ENCODE measurements around the gene COBL.

The COBL gene

DNA sequence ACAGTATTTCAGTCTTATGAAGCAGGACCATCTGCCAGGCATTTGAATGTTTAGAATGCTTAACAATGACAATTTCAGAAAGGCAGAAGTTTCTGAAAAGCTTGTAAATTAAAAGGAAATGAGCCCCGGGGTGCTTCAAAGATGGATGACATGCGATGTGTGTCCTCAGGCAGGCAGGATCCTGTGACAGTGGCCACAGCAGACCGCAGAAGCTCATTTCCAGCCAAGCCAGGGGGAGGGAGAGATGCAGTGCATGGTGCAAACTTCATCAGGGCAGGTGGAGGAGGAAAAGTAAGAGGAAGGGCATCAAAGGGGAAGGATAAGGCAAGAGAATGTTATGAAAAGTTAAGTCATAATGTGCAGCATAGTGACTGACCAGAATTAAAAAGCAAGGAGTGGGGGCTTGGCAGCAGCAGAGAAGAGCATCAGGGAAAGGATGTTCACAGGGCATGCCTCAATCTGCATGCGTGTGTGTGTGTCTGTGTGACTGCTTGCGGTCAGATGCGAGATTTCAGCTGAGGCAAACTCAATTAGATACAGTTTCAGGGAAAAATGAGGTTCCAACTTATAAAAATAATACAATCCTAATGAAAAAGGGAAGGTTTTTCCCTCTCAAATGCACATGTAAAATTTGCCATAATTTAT, 173.7 kb downstream of the COBL start:
- DNase-seq (ENCODE audit: low read depth) = no peak

DNA sequence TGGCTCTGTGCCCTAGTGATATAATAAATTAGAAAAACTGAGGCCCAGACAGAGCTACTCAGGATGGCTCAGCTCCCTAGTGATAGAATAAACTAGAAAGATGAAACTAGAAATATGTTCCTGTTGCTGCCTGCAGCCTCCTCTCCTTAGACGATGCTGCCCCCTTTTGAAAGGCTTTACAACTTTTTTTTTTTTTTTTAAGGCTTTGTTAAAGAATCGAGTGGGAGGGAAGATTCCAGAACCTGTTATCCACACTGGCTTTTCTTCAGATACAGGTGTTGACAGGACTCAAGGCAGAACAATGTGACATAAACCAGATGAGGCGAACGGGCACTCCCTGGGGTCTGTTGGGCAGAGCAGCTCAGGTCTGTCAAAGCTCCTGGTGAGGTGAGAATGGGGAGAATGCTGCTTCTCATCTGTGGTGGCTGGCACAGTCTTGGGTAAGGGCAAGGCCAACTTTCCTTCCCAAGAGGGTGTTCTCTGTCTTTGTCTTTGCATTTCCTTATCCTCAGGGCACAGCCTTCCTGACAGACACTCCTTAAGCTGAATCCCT, 175.1 kb downstream of the COBL start:
- no peak for DNase-seq (ENCODE audit: low read depth)

DNA sequence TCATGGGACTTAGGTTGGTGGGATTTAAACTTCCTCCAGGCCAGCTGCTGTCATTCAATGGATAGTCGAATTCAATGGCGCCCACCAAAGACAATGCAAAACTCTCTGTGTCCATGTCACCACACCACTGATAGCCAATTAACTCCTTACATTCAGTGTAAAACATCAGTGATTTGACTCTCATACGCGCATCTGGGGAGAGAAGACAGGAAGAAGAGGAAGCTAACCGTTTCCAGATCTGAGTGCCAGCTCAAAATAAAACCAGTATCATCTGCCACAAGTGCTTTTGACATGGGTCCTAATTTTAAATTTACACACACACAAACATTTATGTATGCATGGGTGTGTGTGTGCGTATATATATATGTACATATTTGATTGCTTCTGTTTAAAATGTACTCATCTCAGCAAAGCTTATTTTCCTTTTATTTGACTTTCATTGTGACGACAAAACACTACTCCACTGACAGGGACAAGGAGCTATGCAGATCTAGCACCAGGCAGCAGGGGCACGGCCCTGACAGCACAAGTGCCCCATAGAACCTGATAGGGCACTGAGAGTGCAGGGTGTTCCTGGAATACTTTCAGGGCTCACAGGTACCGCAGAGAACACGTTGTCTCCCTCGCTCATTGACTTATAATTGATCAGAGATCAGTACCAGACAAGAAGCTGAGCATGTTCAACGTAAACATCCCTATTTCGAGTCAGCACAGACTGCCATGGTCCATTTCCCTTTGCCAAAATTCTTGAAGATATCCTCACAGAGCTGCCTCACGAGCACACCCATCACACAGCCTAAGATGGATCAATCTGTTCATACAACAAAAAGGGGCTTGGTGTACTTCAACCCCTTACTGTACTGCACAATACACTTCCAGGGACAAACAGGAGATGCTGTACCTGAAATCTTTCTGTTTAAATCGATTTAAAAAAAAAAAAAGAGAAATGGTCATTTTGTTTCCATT, 176.1 kb downstream of the COBL start:
- DNase-seq (ENCODE audit: low read depth) = no peak

DNA sequence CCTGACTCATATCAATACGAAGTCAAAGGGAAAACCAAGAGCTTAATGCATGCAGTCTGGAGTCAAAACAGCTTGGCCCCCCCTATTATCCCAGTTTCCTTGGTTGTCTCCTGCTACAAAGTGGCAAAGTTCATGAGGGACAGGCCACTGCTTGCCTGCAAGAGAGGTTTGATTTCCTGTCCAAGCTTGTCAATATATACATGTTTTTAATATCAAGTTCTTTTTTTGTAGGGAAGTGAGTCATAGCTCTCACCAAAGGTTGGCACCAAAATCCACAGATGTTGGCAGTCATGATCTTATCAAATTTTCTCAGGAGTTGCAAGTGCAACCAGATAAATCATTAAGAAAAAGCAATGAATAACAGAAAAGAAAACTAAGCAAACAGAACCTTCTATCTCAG, 176.8 kb downstream of the COBL start:
- DNase-seq (ENCODE audit: low read depth) = no peak

DNA sequence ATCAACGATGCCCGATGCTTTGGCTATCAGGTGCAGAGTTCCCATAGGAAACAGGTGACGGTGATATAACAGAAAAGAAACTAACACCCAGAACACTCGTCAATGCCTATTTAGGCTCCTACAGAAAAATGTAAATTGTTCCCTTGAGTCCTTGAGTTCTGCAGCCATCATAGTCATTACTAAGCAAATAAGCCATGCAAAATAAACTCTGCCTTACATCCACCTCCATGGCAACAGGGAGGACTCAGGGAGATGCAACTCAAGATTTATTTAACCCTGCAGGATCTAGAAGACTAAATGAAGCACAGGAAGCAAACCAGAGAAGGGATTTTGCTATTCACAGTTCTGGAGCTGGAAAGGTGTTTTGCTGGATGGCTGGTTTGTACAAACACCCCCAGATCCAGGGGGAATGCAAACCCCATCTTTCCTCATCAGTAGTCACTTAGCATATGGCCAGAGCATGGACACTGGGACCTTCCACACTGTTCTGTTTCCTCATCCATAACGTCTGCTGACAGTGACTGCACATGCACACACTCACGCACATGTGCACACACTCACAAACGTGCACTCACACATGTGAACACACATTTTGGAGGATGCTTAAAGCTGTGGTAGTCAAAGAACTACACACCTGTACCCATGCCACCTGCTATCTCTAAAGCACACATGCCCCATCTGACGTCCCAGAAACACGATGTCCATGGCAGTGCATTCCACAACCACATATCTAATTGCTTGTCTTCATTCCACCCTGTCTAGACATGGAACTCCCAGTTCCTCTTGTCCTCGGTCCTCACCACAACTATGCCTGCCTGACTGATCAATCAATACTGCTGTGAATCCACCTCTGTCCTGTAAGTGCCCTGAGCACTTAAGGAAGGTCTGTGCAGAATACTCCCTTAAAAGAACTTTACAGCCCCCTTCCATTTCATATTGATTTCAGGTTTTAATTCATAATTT, 178.2 kb downstream of the COBL start:
- no peak for DNase-seq (ENCODE audit: low read depth)

- DNase-seq (ENCODE audit: low read depth) = no peak
Measured at GRCh38 chr7:51135576-51135975, 181.0 kb downstream of the COBL start.

DNA sequence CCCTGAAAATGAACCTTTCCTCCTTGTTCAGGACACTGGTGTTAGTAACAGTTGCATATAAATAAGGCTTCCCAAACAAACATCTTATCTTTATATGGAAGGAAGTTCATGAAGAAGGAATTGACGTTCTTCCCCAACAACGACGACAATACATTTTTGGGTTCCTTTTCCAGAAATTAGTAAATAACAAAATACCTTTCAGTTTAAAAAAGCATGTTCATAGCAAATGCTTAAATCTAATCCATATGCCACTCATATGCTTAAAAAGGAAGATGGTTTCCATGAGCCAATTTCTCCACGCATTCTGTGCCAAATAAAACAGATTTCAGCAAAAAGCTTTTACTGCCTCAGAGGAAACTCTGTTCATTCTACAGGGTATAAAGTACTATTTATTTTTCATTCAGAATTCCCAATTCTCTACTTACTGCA, 182.6 kb downstream of the COBL start:
- DNase-seq (ENCODE audit: low read depth) = no peak

DNA sequence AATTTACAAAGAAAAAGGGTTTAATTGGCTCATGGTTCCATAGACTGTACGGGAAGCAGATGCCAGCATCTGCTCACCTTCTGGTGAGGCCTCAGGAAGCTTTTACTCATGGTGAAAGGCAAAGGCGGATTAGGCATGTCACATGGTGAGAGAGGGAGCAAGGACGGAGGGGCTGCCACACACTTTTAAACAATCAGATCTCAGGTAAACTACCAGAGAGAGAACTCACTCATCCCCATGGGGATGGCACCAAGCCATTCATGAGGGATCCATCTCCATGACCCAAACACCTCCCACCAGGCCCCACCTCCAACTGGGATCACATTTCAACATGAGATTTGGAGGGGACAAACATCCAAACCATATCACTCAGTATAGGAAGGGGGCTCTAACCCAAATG, 183.9 kb downstream of the COBL start:
- DNase-seq (ENCODE audit: low read depth) = no peak

DNA sequence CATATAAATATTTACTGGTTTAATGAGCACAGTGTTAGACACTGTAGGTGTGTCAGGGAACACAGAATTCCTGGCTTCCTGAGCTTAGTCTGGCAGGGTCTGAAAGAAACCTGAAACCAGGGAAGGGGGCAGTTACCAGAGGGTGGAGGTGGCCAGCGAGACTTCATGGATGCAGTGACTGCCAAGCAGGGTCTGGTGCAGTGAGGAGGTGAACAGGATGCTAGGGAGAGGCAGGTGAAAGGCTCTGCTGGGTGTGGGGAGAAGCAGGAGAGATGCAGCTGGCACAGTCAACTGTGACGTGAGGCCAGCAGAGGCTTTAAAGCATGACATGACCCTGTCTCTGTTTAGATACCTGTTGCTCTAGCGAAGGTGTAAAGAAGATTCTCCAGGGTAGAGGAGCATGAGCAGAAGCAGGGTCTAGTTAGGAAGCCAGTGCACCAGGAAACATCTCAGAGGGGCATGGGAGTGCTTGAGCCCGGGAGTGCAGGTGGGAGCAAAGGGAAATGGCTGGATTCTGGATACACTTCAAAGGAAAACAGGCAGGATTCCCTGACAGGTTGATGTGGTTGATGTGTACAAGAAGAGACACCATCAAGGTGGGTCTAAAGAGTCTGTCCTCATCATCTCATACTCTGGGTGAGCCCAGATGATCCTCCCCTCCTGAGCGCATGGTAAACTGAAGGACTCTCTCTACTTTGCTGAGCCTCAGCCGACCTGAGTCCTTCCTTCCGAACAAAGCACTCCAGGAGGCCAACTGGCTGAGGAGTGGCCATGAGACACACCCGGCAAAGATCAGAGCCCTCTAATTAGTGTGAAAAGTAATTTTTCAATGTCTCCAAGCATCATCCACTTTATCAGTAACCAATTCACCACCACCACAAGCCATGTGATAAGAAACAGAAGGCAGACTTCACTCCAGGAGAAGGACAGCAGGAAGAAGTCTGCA, 186.8 kb downstream of the COBL start:
- DNase-seq (ENCODE audit: low read depth) = no peak

GRCh38 chr7:51128545-51129435, 187.8 kb downstream of the COBL start:
- no peak for DNase-seq (ENCODE audit: low read depth)

DNA sequence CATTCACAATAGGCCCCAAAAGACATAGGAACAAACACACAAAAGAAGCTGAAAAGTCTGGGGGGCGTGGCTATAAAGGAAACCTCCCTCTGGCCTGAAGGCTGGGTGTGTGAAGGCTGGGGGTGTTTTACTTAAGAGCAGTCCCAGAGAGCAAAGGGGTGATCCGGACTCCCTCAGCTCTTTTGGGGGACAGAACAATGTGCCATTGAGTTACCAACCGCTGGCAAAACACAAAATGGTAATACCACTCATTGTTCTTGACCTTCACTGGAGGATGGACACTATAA, 189.0 kb downstream of the COBL start:
- DNase-seq (ENCODE audit: low read depth) = no peak

GRCh38 chr7:51126813-51127617, 189.6 kb downstream of the COBL start:
- no peak for DNase-seq (ENCODE audit: low read depth)

GRCh38 chr7:51126324-51126723, 190.3 kb downstream of the COBL start:
- no peak for DNase-seq (ENCODE audit: low read depth)

DNA sequence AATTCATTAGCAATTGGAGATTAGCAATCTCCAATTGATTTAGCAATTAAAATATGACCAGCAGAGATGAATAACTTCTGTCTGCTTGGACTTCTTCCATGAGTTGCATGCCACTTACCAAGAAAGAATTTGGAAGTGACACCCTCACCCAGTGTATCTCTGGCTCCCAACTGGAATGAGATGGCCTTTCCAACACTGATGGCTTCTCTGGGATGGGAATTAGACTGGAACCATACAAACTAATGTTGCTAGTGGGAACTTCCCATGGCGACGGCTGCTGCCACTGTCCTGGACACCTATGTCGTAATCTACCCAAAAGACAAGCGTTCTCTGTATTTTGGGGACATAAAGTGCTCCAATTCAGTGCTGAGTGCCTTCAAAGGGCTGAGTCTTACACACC, 192.3 kb downstream of the COBL start:
- no peak for DNase-seq (ENCODE audit: low read depth)

DNA sequence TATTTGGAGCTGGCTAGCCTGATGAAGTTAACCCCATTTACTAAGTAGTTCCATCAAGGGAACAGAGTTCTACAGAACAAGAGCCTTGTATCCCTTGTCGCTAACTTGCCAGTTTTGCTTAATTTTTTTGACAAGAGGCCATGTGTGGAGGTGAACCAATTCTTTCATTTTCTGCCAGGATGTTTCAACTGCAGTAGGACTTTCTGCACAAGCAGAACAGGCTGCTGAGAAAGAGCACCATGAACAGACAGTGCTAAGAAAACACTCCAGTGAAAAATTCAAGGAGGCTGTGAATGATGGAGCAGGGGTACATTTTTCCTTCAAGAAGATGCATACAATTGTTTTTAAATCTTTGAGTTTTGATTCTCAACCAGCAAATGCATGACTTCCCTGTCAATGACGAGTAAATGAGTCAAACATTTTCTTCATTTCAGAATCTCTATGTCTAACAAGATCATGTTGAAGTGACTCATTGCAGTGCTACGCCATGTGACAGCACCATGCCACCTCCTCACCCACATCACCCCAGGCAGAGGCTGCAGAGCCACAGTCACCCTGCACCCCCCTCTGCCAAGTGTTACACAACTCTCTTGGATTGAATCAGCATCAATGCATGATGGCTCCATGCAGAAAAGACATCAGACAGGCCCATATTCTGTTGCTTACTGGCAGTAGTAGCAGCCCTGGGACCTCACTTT, 193.1 kb downstream of the COBL start:
- peak; percentile 33 for DNase-seq (ENCODE audit: low read depth)

DNA sequence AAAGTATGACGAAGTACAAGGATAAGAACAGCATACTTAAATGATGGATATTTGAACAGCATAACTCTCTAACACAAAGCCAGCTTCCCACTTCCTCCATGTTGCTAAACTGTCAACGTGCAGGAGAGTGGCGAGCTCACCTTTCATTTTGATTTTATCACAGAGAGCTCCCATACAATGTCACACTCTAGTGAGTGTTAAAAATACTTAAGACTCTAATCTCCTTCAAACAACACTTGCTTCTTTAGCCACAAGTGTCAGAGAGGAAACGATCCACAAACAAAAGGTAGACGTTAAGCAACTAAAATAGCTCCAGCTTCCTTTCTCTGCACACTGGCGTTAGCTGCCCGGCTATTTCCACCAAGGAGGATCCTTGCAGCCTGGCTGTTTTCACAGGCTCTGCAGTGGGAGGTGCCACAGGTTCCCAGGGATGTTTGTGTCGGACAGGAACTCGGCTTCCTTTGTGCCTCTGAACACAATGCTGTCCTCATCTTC, 194.6 kb downstream of the COBL start:
- no peak for DNase-seq (ENCODE audit: low read depth)

DNA sequence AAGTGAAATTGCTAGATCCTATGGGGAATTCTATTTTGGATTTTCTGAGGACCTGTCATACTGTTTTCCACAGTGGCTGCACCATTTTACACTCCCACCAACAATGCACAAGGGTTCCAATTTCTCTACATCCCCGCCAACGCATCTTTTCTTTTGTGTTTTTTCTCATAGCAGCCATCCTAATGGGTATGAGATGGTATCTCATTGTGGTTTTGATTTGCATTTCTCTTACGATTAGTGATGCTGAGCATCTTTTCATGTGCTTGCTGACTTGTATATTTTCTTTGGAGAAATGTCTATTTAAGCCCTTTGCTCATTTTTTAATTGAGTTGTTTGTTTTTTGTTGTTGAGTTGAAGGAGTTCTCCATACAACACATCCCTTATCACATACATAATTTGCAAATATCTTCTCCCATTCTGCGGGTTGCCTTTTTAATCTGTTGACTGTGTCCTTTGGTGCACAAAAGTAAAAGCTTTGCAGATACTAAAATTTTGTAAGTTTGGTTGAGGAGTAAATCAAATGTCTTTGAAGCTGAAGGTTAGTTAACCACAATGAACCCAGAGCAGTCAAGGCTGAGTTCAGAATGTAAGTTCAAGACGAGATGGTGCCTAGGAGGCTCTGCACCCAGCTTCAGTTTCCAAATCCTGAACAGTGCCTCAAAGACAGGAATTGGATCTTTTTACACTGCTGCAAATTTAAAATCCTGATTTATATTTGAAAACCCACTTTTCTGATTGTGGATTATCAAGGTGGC, 195.4 kb downstream of the COBL start:
- no peak for DNase-seq (ENCODE audit: low read depth)

- no peak for DNase-seq (ENCODE audit: low read depth)
Measured at GRCh38 chr7:51118628-51119027, 198.0 kb downstream of the COBL start.

Data from activated gamma-delta T cell treated with anti-CD3 and anti-CD28 coated beads, Interleukin-2, amount 50 U/mL, for 16 hours (primary cell).